ENCODE results near the gene DENND2C.

- TF ChIP-seq EZH2 (IDR thresholded peaks at IDR 0.05) = no peak
- TF ChIP-seq POLR2AphosphoS5 (IDR thresholded peaks at IDR 0.05; ENCODE audit: borderline replicate concordance, low read depth, low read length) = no peak
Measured at GRCh38 chr1:114715952-114716303, 46.1 kb upstream of the DENND2C start.
